Metanephros (tissue), 2 donors: ENCODE data around the gene RTCB. TPM values are rescaled to one million over a fixed set of nuclear protein-coding genes. Genes with fewer than 3 reads are reported as not detected.

Source experiments
- small RNA-seq: library from RNA; depleted of rRNA; stranded (forward); fragments of <200 nt; gene quantifications from one replicate; pipeline ENCODE3, GENCODE V24; 2014; ENCODE audit warnings: low replicate concordance
- total RNA-seq: library from RNA; depleted of rRNA; stranded (reverse); fragments of >200 nt; gene quantifications from one replicate; pipeline ENCODE4 v1.2.3, GENCODE V29; 2014

Gene RTCB
- total RNA-seq: 56.6 TPM

DNA sequence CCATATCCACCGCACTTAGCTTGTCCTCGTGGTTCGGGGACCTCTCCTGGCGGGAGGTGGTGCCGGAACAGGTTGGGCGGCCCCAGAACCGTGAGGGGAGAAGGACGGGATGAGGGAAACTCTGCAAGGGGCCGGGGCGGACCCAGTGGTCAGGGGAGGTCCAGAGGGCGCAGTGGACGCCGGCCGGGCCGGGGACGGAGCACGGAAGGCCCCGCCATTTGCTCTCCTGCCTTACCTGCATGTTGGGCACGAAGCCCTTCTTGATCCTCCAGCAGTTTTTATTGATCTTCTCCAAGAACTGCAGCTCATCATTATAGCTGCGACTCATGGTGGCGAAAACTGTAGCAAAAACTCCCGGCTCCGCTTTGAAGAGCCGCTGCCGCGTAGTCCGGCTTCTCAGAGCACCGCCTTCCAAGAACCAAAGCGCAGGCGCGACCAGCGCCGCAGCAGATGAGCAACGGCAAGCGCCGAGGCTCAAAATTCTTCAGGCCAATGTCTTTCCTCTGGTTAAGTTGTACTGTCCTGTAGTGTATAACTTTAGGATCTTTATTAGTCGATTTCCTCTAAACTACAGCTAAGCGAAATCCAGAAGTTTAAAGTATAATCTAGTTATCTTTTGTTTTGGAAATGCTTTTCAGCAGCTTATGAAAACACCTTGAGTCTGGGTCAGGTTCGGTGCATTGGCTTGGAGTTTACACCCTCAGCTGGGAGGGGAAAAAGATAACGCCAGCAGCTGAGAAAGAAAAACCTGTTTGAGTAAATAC lies at the start of gene RTCB:
Gene RTCB (minus strand): TSS at position 419 of the 764 bp plus-strand sequence. CDS start 91 bp downstream, at position 328.

DNA sequence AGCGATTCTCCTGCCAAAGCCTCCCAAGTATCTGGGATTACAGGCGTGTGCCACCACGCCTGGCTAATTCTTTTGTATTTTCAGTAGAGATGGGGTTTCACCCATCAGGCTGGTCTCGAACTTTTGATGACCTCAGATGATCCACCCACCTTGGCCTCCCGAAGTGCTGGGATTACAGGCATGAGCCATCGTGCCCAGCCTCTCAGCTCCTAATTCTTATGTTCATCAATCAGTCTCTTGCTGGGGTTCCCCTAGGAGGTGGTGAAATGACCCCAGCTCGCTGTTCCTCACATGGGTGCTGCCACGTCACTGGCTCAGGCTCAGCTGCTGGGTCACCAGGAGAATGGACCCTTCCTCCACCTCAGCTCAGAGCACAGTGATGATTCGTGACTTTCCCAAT lies 54.5 kb downstream of the RTCB start, which contains the start of gene RFPL3:
Gene RFPL3 (plus strand): TSS at position 301 of the 400 bp plus-strand sequence. CDS start 205 bp downstream, outside the sequence.

Small RNA genes lying within 50 kb of the gene (small RNA-seq; reads per million reads assigned to genes)
- not detected for gene AL021937.2
- not detected for gene IGLVIVOR22-2
- not detected for gene RF02171
- not detected for gene RF02172

Other genes starting within 250 kb of the RTCB start
- gene RFPL2, start 207.2 kb downstream of the RTCB start, total RNA-seq: 0.18 TPM
- gene SLC5A4, start 156.9 kb downstream of the RTCB start, total RNA-seq: 2.7 TPM
- not detected for gene RFPL3, start 54.4 kb downstream of the RTCB start, total RNA-seq
- not detected for gene BPIFC, start 52.2 kb upstream of the RTCB start, total RNA-seq
- 90.0 TPM for gene FBXO7, start 62.6 kb upstream of the RTCB start, total RNA-seq